GM19395 (cell line): ENCODE data around the gene HSPA4.
"Not testable (repeated sequence)": the region's sequence is repeated elsewhere in the genome, so short reads cannot be mapped to it uniquely, and the experiment has no call there.

Experiments
- ATAC-seq: cut with Tn5 transposase; IDR thresholded peaks from one replicate; pipeline ENCODE4 v1.9.1; 2021; ENCODE audit warnings: mild to moderate bottlenecking, moderate library complexity; ENCODE audit not compliant: unreplicated experiment

Gene HSPA4

DNA sequence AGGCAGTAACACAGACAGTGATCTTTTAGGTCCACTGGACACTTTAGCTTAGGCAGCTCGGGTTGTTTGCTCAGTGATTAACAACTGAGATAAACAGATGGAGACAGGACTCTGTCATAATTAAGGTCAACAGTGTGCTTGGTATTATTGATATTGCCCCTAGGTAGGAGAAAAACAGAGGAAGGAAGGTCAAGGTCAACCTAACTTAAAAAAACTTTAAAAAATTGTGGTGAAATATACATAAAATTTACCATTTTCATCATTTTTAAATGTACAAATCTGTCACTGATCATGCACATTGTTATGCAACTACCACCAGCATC lies 2.1 kb upstream of the HSPA4 start:
- no peak for ATAC-seq

DNA sequence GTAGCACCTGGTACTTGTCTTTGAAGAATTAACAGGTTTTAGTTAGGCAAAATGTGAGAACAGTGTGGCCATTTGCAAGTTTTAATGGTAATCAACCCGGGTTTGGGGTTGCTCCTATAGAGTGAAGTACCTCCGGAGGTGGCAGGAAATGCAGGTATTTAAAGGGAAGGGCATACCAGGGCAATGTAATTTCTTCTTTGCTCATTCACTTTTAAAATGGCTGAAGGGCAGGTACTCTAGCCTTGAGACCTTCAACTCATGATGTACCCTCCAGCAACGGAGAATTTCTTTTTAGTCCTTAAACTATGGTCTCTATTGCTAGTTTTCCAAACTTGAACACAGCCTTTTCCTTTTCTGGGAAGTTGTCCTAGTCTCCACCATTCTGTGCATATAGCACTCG lies 1.3 kb upstream of the HSPA4 start:
- no peak for ATAC-seq

DNA sequence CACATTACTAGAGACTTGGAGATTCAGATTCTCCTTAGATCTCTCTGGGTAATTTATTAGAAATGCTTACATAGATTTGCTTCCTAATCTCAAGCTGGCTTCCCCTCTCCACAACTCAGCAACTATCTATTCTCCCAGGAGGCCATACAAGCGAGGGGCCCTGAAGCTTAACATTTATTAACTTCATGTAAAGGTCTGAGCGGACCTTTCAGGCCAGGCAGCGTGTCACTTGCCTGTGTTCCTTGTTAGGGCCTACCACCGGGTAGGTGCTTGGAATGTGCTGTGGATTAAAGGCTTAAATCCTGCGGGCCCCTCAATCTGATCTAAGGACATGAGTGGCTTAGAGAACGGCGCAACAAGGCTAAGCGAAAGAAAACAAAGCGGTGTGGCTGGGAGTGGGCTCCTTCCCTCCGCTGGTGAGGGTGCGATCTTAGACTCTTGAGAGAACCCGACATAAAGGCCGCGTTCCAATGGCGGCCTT lies 712 bp upstream of the HSPA4 start:
- peak; percentile 18 for ATAC-seq

DNA sequence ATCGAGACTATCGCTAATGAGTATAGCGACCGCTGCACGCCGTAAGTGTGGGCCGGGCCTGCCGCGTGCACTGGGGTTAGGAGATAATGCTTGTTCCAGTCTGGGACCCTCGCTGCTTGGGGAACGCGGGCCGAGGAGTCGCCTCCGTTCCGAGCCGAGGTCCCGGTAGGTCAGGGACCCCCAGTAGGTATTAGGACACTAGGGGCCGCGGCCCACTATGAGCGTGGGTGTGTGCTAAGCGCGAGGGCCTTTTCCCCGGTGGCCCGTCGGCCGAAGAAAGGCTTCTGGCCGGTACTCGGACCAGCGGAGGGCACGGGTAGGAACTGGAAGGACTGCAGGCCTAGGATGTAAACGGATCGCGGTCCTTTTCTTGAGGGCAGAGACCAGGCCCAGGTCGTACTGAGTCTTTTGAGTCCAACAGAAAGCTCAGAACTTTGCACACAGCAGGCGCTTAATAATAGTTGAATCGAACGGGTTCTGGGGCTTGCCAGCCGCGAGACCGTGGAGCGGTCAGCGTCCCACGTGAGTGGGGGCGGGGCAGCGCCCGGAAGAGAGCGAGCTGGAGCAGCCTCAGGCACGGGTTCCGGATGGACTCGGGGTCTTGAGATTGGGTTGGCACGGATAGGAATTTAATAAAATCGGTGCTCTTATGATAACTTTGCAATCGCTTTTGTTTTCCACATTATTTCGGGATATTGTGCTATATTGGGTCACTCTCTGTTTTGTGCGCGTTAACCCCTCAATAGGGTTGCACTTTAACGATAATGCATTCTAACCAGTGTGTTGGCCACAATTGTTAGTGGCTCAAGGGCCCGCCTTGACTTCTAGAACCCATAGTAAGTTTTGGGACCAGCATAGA lies 733 bp downstream of the HSPA4 start:
- peak; percentile 39 for ATAC-seq

DNA sequence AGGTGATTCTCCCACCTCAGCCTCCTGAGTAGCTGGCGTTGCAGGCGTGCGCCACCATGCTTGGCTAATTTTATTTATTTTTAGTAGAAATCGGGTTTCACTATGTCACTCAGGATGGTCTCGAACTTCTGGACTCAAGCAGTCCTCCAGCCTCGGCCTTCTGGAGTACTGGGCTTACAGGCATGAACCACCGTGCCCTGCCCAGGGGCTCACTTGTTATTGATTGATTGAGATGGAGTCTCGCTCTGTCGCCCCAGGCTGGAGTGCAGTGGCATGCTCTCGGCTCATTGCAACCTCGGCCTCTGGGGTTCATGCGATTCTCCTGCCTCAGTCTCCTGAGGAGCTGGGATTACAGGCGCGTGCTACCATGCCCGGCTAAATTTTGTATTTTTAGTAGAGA lies 1.6 kb downstream of the HSPA4 start:
- no peak for ATAC-seq

DNA sequence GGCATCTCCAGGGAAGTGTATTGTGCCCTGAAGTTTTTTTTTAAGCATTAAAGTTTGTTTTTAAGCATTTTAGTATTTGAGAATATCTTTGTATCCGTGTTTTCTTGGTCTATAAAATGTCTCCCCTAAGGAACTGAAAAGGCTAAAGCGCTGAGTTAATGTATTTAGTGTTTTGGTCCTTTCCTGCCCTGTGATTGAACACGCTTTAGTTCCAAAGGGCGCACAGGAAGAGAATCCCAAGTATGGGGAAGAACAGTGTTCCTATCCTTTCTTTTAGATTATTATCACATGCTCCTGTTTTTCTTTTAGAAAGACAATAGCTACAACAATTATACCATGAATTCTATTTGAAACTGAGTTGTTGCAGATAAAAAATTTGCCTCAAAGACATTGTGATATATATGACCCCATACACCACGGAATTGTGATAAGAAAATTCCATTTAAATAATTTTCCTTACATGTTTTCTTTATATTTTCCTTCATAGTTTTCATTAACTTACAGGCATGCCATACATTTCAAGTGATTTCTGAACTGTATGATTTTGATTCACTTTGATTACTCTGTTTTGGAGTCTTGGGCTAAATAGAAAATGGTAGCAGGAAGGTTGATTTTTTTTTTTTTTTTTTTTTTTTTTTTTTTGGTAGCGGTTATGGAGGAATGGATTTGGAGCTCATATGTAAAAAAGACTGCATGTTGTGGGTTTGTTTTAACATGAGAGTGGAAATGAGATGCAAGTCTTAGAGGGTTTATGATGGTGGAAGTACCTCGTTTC lies 3.1 kb downstream of the HSPA4 start:
- no peak for ATAC-seq

DNA sequence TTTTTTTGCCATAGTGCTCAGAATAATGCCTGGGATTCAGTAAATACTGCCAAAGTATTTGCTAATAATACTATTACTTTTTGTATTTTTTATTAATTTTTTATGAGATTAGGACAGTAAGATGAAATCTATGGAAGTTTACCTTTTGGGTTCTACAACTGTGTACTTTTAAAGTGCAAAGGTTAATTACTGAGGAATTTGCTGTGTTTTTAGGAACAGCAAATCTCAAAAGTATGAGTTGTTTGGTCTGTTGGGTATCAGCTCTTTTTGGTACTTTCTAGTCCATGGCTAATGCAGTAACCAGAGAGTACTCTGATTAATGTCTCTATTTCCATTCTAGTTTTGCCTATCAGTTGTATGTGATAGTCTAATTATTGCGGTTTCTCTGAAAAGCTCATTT lies 5.1 kb downstream of the HSPA4 start:
- ATAC-seq = no peak

DNA sequence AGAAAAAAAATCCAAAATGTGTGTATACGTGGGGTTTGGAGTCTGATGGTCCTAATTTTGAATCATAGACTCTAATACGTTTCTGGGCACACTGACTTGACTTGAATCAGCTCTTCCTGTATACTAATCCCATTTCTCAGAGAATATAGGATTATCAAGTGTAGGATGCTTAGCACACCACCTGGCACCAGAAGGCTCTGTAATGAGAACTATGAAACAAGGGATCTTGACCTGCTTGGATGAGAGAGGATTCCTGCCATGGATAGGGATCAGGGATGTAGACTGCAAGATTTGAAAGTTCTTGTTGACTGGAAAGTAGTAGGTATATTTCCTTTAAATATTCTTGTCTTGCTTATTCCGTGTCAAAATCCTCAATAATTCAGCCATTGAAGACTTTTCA lies 7.8 kb downstream of the HSPA4 start:
- ATAC-seq = no peak

DNA sequence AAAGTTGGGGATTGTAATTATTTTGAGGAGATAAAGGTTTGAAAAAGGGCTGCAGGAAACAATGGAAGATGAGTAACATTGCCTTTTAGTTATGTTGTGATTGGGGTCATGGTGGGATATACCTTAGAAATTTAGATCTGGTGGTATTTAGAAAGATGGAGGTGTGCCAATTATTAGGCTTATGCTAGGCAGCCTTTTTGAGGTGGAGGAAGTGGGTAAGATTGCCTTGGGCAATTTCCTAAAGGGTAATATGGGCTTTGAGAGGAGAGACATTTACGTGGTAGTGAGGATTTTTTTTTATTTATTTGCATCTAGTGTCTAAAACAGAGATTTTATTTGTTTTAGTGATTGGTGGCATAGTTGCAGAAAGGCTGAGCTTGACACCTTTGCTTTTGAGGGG lies 10.5 kb downstream of the HSPA4 start:
- ATAC-seq = no peak

DNA sequence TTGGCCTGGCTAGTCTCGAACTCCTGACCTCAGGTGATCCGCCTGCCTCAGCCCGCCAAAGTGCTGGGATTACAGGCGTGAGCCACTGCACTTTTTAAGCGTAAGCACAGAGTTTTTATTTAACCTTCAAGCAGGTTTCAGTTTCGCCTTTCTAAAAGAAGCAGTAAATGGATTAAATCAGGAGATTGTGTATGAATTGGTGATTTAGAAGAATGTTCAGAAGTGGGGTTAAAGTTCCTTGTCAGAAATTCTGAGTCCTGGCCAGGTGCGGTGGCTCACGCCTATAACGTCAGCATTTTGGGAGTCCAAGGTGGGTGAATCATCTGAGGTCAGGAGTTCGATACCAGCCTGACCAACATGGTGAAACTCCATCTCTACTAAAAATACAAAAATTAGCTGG lies 12.2 kb downstream of the HSPA4 start:
- ATAC-seq = no peak

DNA sequence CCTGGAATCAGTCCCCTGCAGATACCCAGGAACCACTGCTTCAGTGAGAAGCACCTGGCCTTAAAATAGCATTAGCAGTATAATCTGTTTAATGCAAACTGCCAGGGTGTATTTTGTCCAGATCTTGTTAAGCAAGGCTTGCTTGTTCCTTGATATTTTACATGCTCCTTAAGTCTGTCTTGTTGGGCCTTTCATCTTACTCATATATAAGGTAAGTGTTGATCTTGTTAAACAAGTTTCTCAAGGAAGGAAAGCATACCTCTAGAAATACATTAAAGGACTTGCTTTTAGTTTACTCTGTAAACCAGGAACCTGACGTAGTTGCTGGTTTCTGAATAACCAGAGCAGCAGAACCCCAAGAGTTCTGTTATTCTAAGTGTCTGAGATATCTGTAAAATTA lies 13.7 kb downstream of the HSPA4 start:
- no peak for ATAC-seq

DNA sequence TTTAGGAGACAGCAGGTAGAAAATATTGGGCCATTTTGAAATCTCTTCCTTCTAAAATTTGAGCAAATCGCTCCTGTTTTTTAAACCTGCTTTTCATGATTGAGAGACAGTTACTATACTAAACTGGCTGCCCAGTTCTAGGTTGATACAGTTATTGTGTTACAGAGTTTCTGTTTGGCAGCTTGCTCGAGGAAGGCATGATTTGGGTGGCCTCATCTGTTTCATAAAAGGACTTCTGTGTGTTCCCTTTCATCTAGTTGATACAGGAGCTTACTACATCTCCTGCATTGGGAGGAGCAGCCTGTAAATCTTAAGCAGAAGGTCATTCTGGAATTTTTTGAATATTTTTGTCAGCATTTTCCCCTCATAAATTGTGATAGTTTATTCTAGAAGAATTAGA lies 14.2 kb downstream of the HSPA4 start:
- ATAC-seq = no peak

DNA sequence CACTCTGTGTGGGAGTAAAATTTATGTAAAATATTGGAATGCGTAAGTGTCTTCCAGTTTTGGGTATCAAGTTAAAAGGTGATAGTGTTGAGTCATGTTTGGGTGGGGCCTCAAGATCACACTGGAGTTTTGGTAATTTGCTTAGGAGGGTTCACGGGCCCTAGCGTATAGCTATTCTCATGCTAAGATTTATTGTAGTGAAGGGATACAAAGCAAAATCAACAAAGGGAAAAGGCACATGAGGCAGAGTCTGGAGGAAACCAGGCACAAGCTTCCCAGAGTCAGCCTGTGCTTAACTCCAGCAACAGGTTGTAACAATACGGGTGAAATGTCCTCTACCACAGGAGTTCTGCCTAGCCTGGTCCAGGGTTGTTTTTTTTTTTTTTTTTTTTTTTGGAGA lies 20.2 kb downstream of the HSPA4 start:
- no peak for ATAC-seq

DNA sequence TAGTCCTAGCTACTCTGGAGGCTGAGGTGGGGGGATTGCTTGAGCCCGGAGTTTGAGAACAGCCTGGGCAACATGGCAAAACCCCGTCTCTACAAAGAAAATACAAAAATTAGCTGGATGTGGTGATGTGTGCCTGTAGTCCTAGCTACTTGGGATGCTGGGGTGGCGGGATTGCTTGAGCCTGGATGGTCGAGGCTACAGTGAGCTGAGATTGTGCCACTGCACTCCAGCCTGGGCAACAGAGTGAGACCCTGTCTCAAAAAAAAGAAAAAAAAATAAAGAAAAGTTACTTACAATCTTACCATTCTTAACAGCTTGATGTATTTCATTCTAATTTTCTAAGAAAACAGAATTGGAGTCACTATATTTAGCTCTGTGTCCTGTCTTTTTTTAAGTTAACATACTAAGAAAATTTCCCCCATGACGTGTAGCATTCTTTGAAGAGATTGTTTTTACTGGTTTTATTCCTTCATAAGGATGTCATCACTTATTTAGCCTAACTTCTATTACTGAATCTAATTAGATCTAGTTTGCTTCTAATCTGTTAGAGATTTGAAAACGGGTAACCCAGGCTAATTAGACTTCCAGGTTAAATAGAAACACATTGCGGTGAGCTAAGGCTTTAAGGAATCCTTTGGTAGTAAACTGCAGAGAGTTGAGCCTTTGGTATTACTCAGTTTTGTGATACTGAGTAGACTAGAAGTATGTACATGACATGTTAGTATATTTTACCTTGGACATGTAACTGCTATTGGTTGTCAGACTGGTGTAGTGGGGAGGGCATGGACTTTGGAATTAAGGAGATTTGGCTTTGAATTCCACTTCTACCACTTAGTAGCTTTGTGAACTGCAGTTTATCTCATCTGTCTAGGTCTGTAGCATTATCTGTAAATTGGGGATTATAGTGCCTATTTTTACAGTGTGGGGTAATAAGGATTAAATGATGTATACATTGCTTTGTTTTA lies 24.0 kb downstream of the HSPA4 start:
- ATAC-seq = no peak

DNA sequence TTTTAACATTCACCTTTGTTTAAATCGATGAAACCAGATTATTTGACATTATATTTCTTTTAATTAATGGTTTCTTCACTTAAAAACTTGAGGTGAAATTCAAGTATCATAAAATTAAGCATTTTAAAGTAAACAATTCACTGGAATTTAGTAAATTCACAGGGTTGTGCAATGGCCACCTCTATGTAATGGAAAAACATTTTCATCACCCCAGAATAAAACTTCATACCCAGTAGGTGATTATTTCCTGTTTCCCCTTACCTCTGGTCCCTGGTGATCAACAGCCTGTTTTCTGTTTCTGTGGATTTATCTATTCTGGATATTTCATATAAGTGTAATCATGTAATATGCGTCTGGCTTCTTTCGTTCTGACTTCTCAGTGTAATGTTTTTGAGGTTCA lies 27.2 kb downstream of the HSPA4 start:
- ATAC-seq = no peak

DNA sequence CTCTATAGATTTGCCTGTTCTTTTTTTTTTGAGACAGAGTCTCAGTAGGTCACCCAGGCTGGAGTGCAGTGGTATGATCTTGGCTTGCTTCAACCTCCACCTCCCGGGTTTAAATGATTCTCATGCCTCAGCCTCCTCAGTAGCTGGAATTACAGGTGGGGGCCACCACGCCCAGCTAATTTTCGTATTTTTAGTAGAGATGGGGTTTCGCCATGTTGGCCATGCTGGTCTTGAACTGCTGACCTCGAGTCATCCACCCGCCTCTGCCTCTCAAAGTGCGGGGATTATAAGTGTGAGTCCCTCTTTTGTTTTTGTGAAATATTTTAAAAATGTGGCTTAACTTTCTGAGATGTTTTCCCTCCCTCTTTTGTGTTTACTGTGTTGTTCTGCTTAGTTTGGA lies 29.2 kb downstream of the HSPA4 start:
- ATAC-seq = no peak

DNA sequence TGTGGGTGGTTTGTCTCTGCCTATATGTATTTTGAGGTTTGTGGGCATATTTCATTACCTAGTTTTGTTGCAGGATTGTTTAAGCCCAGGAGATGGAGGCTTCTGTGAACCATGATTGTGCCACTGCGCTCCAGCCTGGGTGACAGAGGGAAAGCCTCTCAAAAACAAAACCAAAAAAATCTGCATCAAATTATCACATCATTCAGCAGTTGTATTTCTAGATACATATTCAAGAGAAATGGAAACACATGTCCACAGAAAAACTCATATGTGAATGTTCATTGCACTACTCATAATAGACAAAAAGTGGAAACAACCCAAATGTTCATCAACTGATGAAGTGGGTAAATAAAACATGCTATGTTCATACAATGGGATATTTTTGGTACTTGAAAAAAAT lies 29.9 kb downstream of the HSPA4 start:
- no peak for ATAC-seq

DNA sequence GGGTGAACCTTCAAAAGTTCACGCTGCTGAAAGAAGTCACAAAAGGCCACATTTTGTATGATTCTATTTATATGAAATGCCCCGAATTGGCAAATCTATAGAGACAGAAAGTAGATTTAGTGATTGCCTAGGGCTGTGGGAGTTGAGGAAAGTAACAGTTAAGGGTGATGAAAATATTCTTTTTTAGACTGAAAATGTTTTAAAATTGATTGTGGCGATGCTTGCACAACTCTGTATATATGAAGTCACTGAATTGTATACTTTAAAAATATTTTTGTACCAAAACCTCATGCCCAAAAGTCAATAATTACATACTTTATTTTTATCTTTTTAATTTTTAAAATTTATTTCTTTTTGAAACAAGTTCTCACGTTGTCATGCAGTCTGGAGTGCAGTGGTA lies 30.3 kb downstream of the HSPA4 start:
- ATAC-seq = no peak

DNA sequence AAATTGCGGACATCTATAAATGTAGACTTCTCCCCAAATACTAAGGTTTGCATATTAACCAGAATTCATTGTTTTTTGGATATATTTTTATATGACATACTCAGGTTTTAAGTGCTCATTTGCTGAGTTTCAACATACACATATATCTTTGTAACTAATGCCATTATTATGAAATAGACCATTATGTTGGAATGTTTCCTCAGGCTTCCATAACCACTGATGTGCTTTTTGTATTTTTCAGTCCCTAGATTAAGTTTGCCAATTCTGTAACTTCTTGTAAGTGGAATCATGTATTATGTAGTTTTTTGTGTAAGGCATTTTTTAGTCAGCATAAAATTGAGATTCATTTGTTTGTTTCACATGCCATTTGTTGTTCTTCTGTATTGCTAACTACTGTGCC lies 32.1 kb downstream of the HSPA4 start:
- no peak for ATAC-seq

DNA sequence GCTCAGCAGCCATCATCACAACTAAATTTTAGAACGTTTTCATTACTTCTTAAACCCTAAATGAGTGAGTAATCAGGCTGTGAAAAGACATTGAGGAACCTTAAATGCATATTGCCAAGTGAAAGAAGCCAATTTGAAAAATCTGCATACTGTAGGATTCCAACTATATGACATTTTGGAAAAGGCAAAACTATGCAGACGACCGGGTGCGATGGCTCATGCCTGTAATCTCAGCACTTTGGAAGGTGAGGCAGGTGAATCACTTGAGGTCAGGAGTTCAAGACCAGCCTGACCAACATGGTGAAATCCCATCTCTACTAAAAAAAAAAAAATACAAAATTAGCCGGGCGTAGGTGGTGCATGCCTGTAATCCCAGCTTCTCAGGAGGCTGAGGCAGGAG lies 33.4 kb downstream of the HSPA4 start:
- ATAC-seq = not testable (repeated sequence)

DNA sequence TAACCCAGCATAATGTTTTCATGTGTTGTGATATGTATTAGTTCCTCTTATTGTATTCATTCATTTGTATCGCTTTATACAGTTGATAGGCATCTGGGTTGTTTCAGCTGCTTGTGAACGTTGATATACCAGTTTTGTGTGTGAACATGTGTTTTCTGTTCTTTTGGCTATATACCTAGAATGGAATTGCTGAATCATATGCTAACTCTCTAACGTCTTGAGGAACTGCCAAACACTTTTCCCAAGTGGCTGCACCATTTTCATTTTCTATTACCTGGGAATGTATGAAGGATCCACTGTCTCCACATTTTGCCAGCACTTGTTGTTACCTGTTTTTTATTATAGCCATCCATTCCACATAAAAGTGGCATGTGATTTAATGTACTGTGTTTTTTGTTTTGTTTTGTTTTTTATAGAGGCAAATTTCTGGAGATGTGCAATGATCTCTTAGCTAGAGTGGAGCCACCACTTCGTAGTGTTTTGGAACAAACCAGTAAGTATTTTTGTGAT lies 34.6 kb downstream of the HSPA4 start:
- no peak for ATAC-seq
